ENCODE data around the gene CDCA7. TPM values are rescaled to one million over a fixed set of nuclear protein-coding genes. Genes with fewer than 3 reads are reported as not detected.
A peak's percentile ranks its signal among the peaks of the same experiment; 100 is the strongest.

Gene CDCA7
- total and polyA plus RNA-seq, 7 donors, result 0.35 to 9.2 (median 2.2) TPM

DNA sequence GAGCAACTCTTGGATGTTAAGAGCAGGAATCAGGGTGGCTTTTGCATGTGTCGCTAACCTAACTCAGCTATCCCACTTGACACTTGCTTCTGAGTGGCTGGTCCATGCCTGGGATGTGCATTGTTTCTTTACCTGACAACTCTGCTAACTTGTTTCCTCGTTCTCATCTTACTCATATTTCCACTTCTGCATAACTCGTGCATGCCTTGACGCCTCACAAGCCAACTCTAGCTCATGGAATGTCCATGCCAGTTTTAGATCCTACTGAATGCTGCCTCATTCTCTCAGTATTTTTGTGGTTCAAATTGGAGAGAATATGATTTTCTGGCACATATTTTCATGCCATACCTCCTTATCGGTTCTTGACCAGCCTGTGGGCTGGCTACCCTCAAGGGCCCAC is 52.5 kb downstream of the CDCA7 start:
- no peaks in the 10 kb centered on the region for H3K36me3 ChIP-seq (ENCODE audit: insufficient read depth in 1 of 2, low read depth in 1 of 2)
- H3K27me3 ChIP-seq (ENCODE audit: insufficient read depth in 3 of 3, low read length in 2 of 3), result peaks cover 0 to 2% (median 0%) of the 10 kb centered on the region in 3 donors
- 44 to 58% (median 49%) methylated on average over 5 of the region's 5 CpGs for WGBS, 3 donors
- H3K4me3 ChIP-seq, result no peak overlapping the region
- no peak overlapping the region for H3K27ac ChIP-seq
- no peaks in the 10 kb centered on the region for H3K4me1 ChIP-seq
- no peak for DNase-seq
- TF ChIP-seq, protein P1, sequence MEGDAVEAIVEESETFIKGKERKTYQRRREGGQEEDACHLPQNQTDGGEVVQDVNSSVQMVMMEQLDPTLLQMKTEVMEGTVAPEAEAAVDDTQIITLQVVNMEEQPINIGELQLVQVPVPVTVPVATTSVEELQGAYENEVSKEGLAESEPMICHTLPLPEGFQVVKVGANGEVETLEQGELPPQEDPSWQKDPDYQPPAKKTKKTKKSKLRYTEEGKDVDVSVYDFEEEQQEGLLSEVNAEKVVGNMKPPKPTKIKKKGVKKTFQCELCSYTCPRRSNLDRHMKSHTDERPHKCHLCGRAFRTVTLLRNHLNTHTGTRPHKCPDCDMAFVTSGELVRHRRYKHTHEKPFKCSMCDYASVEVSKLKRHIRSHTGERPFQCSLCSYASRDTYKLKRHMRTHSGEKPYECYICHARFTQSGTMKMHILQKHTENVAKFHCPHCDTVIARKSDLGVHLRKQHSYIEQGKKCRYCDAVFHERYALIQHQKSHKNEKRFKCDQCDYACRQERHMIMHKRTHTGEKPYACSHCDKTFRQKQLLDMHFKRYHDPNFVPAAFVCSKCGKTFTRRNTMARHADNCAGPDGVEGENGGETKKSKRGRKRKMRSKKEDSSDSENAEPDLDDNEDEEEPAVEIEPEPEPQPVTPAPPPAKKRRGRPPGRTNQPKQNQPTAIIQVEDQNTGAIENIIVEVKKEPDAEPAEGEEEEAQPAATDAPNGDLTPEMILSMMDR (IDR thresholded peaks at IDR 0.05), result no peak
- intact Hi-C loops (cut with DNase I), result loop anchor here (10.0 kb wide), 2 partner anchors 168 to 638 kb away; no protein-coding TSS in a partner anchor
- H3K9me3 ChIP-seq, result no peaks in the 10 kb centered on the region
- no peak for ATAC-seq

DNA sequence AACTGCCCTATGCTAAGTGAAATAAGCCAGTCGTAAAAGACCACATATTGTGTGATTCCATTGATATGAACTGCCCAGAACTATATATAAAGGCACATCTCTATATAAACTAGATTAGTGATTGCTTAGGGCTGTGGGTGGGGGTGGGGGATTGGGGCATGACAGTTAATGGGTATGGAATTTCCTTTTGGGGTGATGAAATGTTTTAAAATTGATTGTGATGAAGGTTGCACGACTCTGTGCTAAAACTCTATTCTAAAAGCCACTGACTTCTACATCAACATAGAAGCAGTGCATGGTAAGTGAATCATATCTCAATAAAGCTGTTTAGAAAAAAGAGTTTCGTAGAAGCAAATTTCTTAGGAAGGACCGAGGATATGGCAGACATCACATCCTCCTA is 53.0 kb downstream of the CDCA7 start:
- intact Hi-C loops (cut with DNase I), result loop anchor here (10.0 kb wide), 2 partner anchors 167 to 637 kb away; no protein-coding TSS in a partner anchor
- Histone ChIP-seq H3K9me3 (no peaks in the 10 kb centered on the region), H3K4me1 (no peaks in the 10 kb centered on the region), H3K36me3 (ENCODE audit: insufficient read depth in 1 of 2, low read depth in 1 of 2) (no peaks in the 10 kb centered on the region), H3K27me3 (ENCODE audit: insufficient read depth in 3 of 3, low read length in 2 of 3) (peaks cover 0 to 2% (median 0%) of the 10 kb centered on the region in 3 donors), H3K27ac (no peak overlapping the region), H3K4me3 (no peak overlapping the region)
- DNase-seq, result no peak
- no peak for ATAC-seq
- WGBS, 3 donors, result 67 to 77% (median 75%) methylated on average over 4 of the region's 4 CpGs
- TF ChIP-seq, protein P1 (IDR thresholded peaks at IDR 0.05), result no peak

DNA sequence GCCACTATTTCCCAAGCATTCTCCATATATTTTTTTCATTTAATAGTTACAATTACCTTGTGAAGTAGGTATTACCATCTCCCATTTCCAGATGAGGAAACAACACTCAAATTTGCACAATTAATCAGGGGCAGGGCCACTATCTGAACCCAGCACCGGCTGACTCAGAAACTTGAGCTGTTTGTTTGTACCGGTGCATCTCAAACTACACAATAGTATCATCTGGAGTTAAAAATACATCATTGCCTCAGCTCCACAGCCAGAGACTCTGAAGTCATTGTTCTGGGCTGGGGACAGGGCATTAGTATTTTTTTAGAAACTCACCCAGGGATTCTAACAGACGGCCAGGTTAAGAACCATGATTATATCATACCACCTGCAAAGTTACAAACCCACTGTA is 55.9 kb downstream of the CDCA7 start:
- ATAC-seq (peak; percentile 91 to 98 (median 98)), DNase-seq (no peak)
- Histone ChIP-seq H3K4me3 (no peak overlapping the region), H3K27ac (peak overlapping the region; percentile 73), H3K36me3 (ENCODE audit: insufficient read depth in 1 of 2, low read depth in 1 of 2) (no peaks in the 10 kb centered on the region), H3K4me1 (no peaks in the 10 kb centered on the region), H3K27me3 (ENCODE audit: insufficient read depth in 3 of 3, low read length in 2 of 3) (peaks cover 0 to 2% (median 0%) of the 10 kb centered on the region in 3 donors), H3K9me3 (no peaks in the 10 kb centered on the region)
- WGBS, 3 donors, result 14 to 32% (median 22%) methylated on average over 3 of the region's 3 CpGs
- TF ChIP-seq, protein P1 (IDR thresholded peaks at IDR 0.05), result no peak
- intact Hi-C loops (cut with DNase I), result no loop called here

DNA sequence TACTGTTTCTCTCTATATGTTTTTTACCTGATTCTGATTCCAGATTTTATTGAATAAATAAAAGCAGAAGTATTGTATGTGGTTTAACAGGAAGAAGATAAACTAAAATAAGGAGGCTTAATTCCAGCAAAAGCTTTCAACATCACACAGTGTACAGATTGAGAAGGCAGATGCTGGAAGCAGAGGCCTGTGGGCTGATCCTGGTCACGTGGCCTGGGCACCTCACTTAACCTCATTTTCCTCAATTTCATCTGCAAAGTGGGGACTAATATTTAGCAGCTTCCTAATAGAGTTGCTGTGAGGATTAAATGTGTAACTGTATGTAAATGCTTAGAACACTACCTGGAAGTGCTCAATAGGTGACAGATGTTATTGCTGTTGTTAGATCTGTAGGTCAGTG is 58.0 kb downstream of the CDCA7 start:
- no peak overlapping the region for H3K4me3 ChIP-seq
- DNase-seq, result no peak
- no peak overlapping the region for H3K27ac ChIP-seq
- no peaks in the 10 kb centered on the region for H3K4me1 ChIP-seq
- intact Hi-C loops (cut with DNase I), result no loop called here
- H3K27me3 ChIP-seq (ENCODE audit: insufficient read depth in 3 of 3, low read length in 2 of 3), result no peaks in the 10 kb centered on the region
- no peaks in the 10 kb centered on the region for H3K36me3 ChIP-seq (ENCODE audit: insufficient read depth in 1 of 2, low read depth in 1 of 2)
- TF ChIP-seq, protein P1 (IDR thresholded peaks at IDR 0.05), result no peak
- no peaks in the 10 kb centered on the region for H3K9me3 ChIP-seq
- whole genome bisulfite sequencing, 3 donors, result 23 to 47% (median 29%) methylated on average over 1 of the region's 1 CpG
- no peak for ATAC-seq

DNA sequence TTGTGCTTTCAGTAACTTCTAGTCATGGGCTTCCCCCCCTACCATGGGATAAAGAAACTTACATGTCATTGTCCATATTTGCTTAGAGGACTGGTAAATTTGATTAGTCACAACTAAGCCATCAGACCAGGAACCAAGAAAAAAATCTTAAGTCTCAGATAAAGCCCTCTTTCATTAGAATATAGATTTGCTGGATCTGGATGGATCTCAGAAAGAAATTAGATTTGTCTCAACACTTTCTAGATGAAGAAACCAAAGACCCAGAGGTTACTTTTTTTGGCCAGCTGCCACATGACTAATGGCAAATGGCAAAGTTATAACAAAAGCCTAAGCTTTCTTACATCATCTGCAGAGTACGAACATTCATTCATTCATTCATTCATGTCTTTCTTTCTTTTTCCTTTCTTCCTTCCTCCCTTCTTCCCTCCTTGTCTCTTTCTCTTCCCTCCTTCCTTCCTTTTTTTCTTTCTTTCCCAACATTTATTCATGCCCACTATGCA is 60.2 kb downstream of the CDCA7 start:
- Histone ChIP-seq H3K36me3 (ENCODE audit: insufficient read depth in 1 of 2, low read depth in 1 of 2) (no peaks in the 10 kb centered on the region), H3K27me3 (ENCODE audit: insufficient read depth in 3 of 3, low read length in 2 of 3) (no peaks in the 10 kb centered on the region), H3K4me1 (no peaks in the 10 kb centered on the region), H3K27ac (no peak overlapping the region), H3K4me3 (no peak overlapping the region), H3K9me3 (no peaks in the 10 kb centered on the region)
- ATAC-seq (no peak), DNase-seq (no peak)
- TF ChIP-seq, protein P1 (IDR thresholded peaks at IDR 0.05), result no peak
- intact Hi-C loops (cut with DNase I), result no loop called here
- WGBS, 3 donors, result 50 to 55% (median 54%) methylated on average over 1 of the region's 1 CpG

All from psoas muscle (tissue), 8 donors.